Smooth muscle cell (in vitro differentiated cells): Measurements from ENCODE around the gene TACC3. TPM values are rescaled to one million over a fixed set of nuclear protein-coding genes. Genes with fewer than 3 reads are reported as not detected.

Experiments
- DNase-seq: peaks from one replicate; lab custom pipeline; 2025; ENCODE audit not compliant: unreplicated experiment; lab: John Stamatoyannopoulos, UW
- H2AFZ ChIP-seq: fragments of 200-600 bp; sonication (generic); 2 replicates; pipeline ENCODE4 v1.6.0; 2016; ENCODE audit warnings: antibody characterized with exemption, low read depth, mild to moderate bottlenecking
- H3F3A ChIP-seq: fragments of 200-600 bp; sonication (generic); 2 replicates; pipeline ENCODE4 v1.6.0; 2017; ENCODE audit warnings: antibody characterized with exemption, low read depth
- H3K27ac ChIP-seq: fragments of 200-600 bp; sonication (generic); 2 replicates; pipeline ENCODE4 v1.5.1; 2016; ENCODE audit warnings: low read depth, mild to moderate bottlenecking
- H3K27me3 ChIP-seq: fragments of 200-600 bp; sonication (generic); 2 replicates; pipeline ENCODE4 v1.6.1; 2016; ENCODE audit warnings: low read depth, mild to moderate bottlenecking
- H3K36me3 ChIP-seq: fragments of 200-600 bp; sonication (generic); 2 replicates; pipeline ENCODE4 v1.5.1; 2016; ENCODE audit warnings: low read depth
- H3K4me1 ChIP-seq: fragments of 200-600 bp; sonication (generic); 2 replicates; pipeline ENCODE4 v1.5.1; 2016; ENCODE audit warnings: low read depth
- H3K4me2 ChIP-seq: fragments of 200-600 bp; sonication (generic); 2 replicates; pipeline ENCODE4 v1.6.0; 2016; ENCODE audit warnings: mild to moderate bottlenecking
- H3K4me3 ChIP-seq: fragments of 200-600 bp; sonication (generic); 2 replicates; pipeline ENCODE4 v1.5.1; 2016; ENCODE audit warnings: mild to moderate bottlenecking
- H3K79me2 ChIP-seq: fragments of 200-600 bp; sonication (generic); 2 replicates; pipeline ENCODE4 v1.6.0; 2016; ENCODE audit warnings: low read depth, mild to moderate bottlenecking
- H3K9ac ChIP-seq: fragments of 200-600 bp; sonication (generic); 2 replicates; pipeline ENCODE4 v1.6.0; 2016; ENCODE audit warnings: low read depth
- H3K9me3 ChIP-seq: fragments of 200-600 bp; sonication (generic); replicated peaks from 2 replicates; pipeline ENCODE4 v1.5.1; 2016; ENCODE audit warnings: low read depth
- H4K20me1 ChIP-seq: fragments of 200-600 bp; sonication (generic); 2 replicates; pipeline ENCODE4 v1.6.0; 2016; ENCODE audit warnings: low read depth
- CTCF ChIP-seq: fragments of 200-600 bp; sonication (generic); IDR thresholded peaks from 2 replicates; pipeline ENCODE4 v1.5.1; 2017; ENCODE audit warnings: borderline replicate concordance, mild to moderate bottlenecking, antibody characterized with exemption; ENCODE audit not compliant: insufficient read depth, poor library complexity, severe bottlenecking
- WGBS: methylation state at CpG from one replicate; pipeline ENCODE4 v1.1.7; 2016; ENCODE audit warnings: low lambda C conversion rate; 5-methylcytosine and 5-hydroxymethylcytosine counted together
- polyA plus RNA-seq: library from polyadenylated mRNA; unstranded; fragments of >200 nt; fragmentation: Nextera tagmentation; extraction: Ambion mirVana; gene quantifications from 2 replicates; pipeline ENCODE4 v1.2.1, GENCODE V29; 2016
- total RNA-seq: library from RNA; depleted of rRNA; stranded (reverse); fragments of >200 nt; gene quantifications from 2 replicates; pipeline ENCODE4 v1.2.3, GENCODE V29; 2014

Gene TACC3
- total and polyA plus RNA-seq, 2 experiments from 2014 or later: 12.5 to 19.4 TPM

GRCh38 chr4:1740021-1740545 lies 18.8 kb downstream of the TACC3 start:
- Histone ChIP-seq H4K20me1 (no peaks in the 10 kb centered on the region), H3K4me1 (no peaks in the 10 kb centered on the region), H2AFZ (no peak overlapping the region), H3K4me2 (no peak overlapping the region), H3K9me3 (no peaks in the 10 kb centered on the region), H3K9ac (no peak overlapping the region), H3K36me3 (no peaks in the 10 kb centered on the region), H3K4me3 (no peak overlapping the region), H3K79me2 (no peaks in the 10 kb centered on the region), H3K27me3 (no peaks in the 10 kb centered on the region), H3K27ac (no peak overlapping the region), H3F3A (no peaks in the 10 kb centered on the region)
- WGBS: 97% methylated on average over 22 of the region's 22 CpGs
- DNase-seq: no peak
- TF ChIP-seq CTCF: no peak

DNA sequence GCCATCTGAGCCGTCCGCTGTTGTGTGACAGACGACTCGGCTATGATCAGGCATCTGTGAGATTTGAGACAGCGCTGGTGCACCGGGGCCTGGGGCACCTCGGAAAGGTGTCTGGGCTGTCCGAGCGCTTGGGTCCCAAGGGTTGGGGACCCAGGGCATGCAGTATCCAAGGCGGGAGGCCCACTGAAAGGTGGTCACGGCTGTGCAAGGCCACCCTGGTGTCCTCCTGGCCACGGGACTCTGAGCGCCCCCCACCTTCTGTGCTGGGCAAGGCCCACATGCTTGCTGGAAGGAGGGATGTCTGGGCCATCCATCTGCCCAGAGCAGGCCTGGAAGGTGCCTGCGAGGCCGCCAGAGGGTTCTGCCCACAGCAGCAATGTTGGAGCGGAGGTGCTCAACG lies 19.9 kb downstream of the TACC3 start:
- Histone ChIP-seq H4K20me1 (no peaks in the 10 kb centered on the region), H3F3A (no peaks in the 10 kb centered on the region), H2AFZ (no peak overlapping the region), H3K27me3 (no peaks in the 10 kb centered on the region), H3K4me2 (no peak overlapping the region), H3K36me3 (no peaks in the 10 kb centered on the region), H3K27ac (no peak overlapping the region), H3K9me3 (no peaks in the 10 kb centered on the region), H3K4me1 (no peaks in the 10 kb centered on the region), H3K4me3 (no peak overlapping the region), H3K9ac (no peak overlapping the region), H3K79me2 (no peaks in the 10 kb centered on the region)
- DNase-seq: no peak
- 89% methylated on average over 13 of the region's 17 CpGs for WGBS
- TF ChIP-seq CTCF: no peak

GRCh38 chr4:1743551-1743950 lies 22.2 kb downstream of the TACC3 start:
- H3K27me3 ChIP-seq: no peaks in the 10 kb centered on the region
- H3K27ac ChIP-seq: no peak overlapping the region
- no peak overlapping the region for H2AFZ ChIP-seq
- WGBS: 96% methylated on average over 12 of the region's 12 CpGs
- no peaks in the 10 kb centered on the region for H3K79me2 ChIP-seq
- DNase-seq: no peak
- no peaks in the 10 kb centered on the region for H3K9me3 ChIP-seq
- H3K4me2 ChIP-seq: no peak overlapping the region
- no peak overlapping the region for H3K4me3 ChIP-seq
- H3K4me1 ChIP-seq: no peaks in the 10 kb centered on the region
- H3K9ac ChIP-seq: no peak overlapping the region
- no peak for TF ChIP-seq CTCF
- H3K36me3 ChIP-seq: no peaks in the 10 kb centered on the region
- no peaks in the 10 kb centered on the region for H4K20me1 ChIP-seq
- H3F3A ChIP-seq: no peaks in the 10 kb centered on the region

DNA sequence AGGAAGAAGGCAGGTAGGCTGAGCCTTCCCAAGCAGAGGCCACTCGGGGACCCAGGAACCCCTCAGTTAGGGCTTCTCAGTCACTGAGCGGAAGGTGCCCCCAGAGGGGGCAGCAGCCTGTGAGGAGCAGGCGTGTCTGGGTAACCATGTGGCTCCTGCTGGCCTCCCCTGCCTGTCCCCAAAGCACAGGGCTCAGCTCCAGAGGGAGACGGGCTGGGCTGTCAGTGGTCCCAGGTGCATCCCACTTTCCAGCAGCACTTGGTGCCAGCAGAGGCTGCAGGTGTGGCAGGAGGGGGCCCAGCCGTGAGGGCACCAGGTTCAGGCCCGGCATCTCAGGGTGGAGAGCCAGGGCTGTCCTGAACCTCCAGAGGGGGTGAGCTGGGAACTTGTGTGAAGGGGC lies 22.7 kb downstream of the TACC3 start:
- H3K79me2 ChIP-seq: no peaks in the 10 kb centered on the region
- no peaks in the 10 kb centered on the region for H3K4me1 ChIP-seq
- no peak overlapping the region for H3K27ac ChIP-seq
- no peaks in the 10 kb centered on the region for H3K36me3 ChIP-seq
- no peaks in the 10 kb centered on the region for H3K9me3 ChIP-seq
- TF ChIP-seq CTCF: no peak
- H3F3A ChIP-seq: no peaks in the 10 kb centered on the region
- DNase-seq: no peak
- no peak overlapping the region for H3K9ac ChIP-seq
- no peak overlapping the region for H3K4me2 ChIP-seq
- no peaks in the 10 kb centered on the region for H4K20me1 ChIP-seq
- H3K4me3 ChIP-seq: no peak overlapping the region
- no peak overlapping the region for H2AFZ ChIP-seq
- 92% methylated on average over 5 of the region's 6 CpGs for WGBS
- H3K27me3 ChIP-seq: no peaks in the 10 kb centered on the region
